Ascending aorta (tissue), 2 donors: Measurements from ENCODE around the gene SULT1A1. TPM values are rescaled to one million over a fixed set of nuclear protein-coding genes. Genes with fewer than 3 reads are reported as not detected.
"Not testable (repeated sequence)": the region's sequence is repeated elsewhere in the genome, so short reads cannot be mapped to it uniquely, and the experiment has no call there.

ENCODE experiments used
- DNase-seq, 2 donors: peaks; one replicate each; pipeline ENCODE4 v3.0.0-alpha.2; 2019; ENCODE audit warnings: low spot score in 2 of 2
- H3K27ac ChIP-seq, 2 donors: fragments of 200-600 bp; sonication (generic); one replicate each; pipeline ENCODE4 v1.5.1; 2016 to 2017; ENCODE audit warnings: mild to moderate bottlenecking in 1 of 2
- H3K27me3 ChIP-seq: fragments of 200-600 bp; sonication (generic); one replicate; pipeline ENCODE4 v1.5.1; 2017
- H3K36me3 ChIP-seq, 2 donors: fragments of 200-600 bp; sonication (generic); one replicate each; pipeline ENCODE4 v1.5.1; 2016
- H3K4me1 ChIP-seq, 2 donors: fragments of 200-600 bp; sonication (generic); one replicate each; pipeline ENCODE4 v1.5.1; 2016 to 2017; ENCODE audit warnings: mild to moderate bottlenecking in 1 of 2
- H3K4me3 ChIP-seq, 2 donors: fragments of 200-600 bp; sonication (generic); one replicate each; pipeline ENCODE4 v1.5.1; 2016 to 2017; ENCODE audit warnings: mild to moderate bottlenecking in 1 of 2
- H3K9me3 ChIP-seq, 2 donors: fragments of 200-600 bp; sonication (generic); one replicate each; pipeline ENCODE4 v1.5.1; 2016
- CTCF ChIP-seq, 3 experiments: fragments of 200-600 bp in 2 of 3; fragments of 450-650 bp in 1 of 3; sonication (generic) in 2 of 3; IDR thresholded peaks; one replicate each; pipeline ENCODE4 v1.5.1; 2016 to 2019; ENCODE audit warnings: antibody characterized with exemption in 3 of 3, mild to moderate bottlenecking in 1 of 3, moderate library complexity in 1 of 3
- intact Hi-C: fragments of 100-400 bp; cut with DNase I; formaldehyde crosslinking; loops from one replicate; pipeline ENCODE4 v1.15.1; 2023
- total RNA-seq: library from RNA; depleted of rRNA; stranded (reverse); fragments of >200 nt; gene quantifications from one replicate; pipeline ENCODE4 v1.1.0, GENCODE V29; 2016

Gene SULT1A1
- total RNA-seq, 1 donor from 2014 or later = 46.2 TPM

- no peaks in the 10 kb centered on the region for H3K9me3 ChIP-seq
- DNase-seq = no peak
- H3K27me3 ChIP-seq = no peaks in the 10 kb centered on the region
- H3K4me3 ChIP-seq = no peak overlapping the region
- TF ChIP-seq CTCF (IDR thresholded peaks at IDR 0.05) = no peak
- peaks cover 0 to 5% of the 10 kb centered on the region in 2 donors for H3K36me3 ChIP-seq
- no peak overlapping the region for H3K27ac ChIP-seq
- intact Hi-C loops = no loop called here
- H3K4me1 ChIP-seq = no peaks in the 10 kb centered on the region
Measured at GRCh38 chr16:28573738-28574718, 35.8 kb downstream of the SULT1A1 start.

GRCh38 chr16:28572696-28573510 is 36.9 kb downstream of the SULT1A1 start:
- no peaks in the 10 kb centered on the region for H3K9me3 ChIP-seq
- no peak overlapping the region for H3K27ac ChIP-seq
- no peak overlapping the region for H3K4me3 ChIP-seq
- no peaks in the 10 kb centered on the region for H3K4me1 ChIP-seq
- intact Hi-C loops = no loop called here
- H3K36me3 ChIP-seq = peaks cover 0 to 5% of the 10 kb centered on the region in 2 donors
- H3K27me3 ChIP-seq = no peaks in the 10 kb centered on the region
- no peak for TF ChIP-seq CTCF (IDR thresholded peaks at IDR 0.05)
- no peak for DNase-seq

- no peak overlapping the region for H3K4me3 ChIP-seq
- TF ChIP-seq CTCF (IDR thresholded peaks at IDR 0.05) = no peak
- H3K9me3 ChIP-seq = peaks cover 0 to 7% of the 10 kb centered on the region in 2 donors
- intact Hi-C loops = no loop called here
- no peaks in the 10 kb centered on the region for H3K4me1 ChIP-seq
- no peaks in the 10 kb centered on the region for H3K27me3 ChIP-seq
- peaks cover 0 to 5% of the 10 kb centered on the region in 2 donors for H3K36me3 ChIP-seq
- H3K27ac ChIP-seq = no peak overlapping the region
- no peak for DNase-seq
Measured at GRCh38 chr16:28569968-28570752, 39.7 kb downstream of the SULT1A1 start.

- Histone ChIP-seq H3K4me3 (no peak overlapping the region), H3K27me3 (no peaks in the 10 kb centered on the region), H3K36me3 (peaks cover 0 to 5% of the 10 kb centered on the region in 2 donors), H3K9me3 (peaks cover 0 to 7% of the 10 kb centered on the region in 2 donors), H3K27ac (no peak overlapping the region), H3K4me1 (no peaks in the 10 kb centered on the region)
- no peak for DNase-seq
- intact Hi-C loops = no loop called here
- no peak for TF ChIP-seq CTCF (IDR thresholded peaks at IDR 0.05)
Measured at GRCh38 chr16:28569021-28569420, 40.8 kb downstream of the SULT1A1 start.

- Histone ChIP-seq H3K36me3 (peaks cover 0 to 5% of the 10 kb centered on the region in 2 donors), H3K27me3 (no peaks in the 10 kb centered on the region), H3K4me1 (no peaks in the 10 kb centered on the region), H3K4me3 (no peak overlapping the region), H3K9me3 (peaks cover 0 to 7% of the 10 kb centered on the region in 2 donors), H3K27ac (no peak overlapping the region)
- intact Hi-C loops = no loop called here
- no peak for DNase-seq
- TF ChIP-seq CTCF (IDR thresholded peaks at IDR 0.05) = no peak
Measured at GRCh38 chr16:28567292-28567691, 42.6 kb downstream of the SULT1A1 start.

- H3K27me3 ChIP-seq, H3K27ac ChIP-seq, intact Hi-C loops, H3K36me3 ChIP-seq, H3K4me1 ChIP-seq, DNase-seq, H3K9me3 ChIP-seq, H3K4me3 ChIP-seq: not testable (repeated sequence)
Measured at GRCh38 chr16:28566233-28566925, 43.5 kb downstream of the SULT1A1 start.
